Parathyroid adenoma (tissue), 2 donors: Measurements from ENCODE around the gene LRRC49.
"Not testable (repeated sequence)": the region's sequence is repeated elsewhere in the genome, so short reads cannot be mapped to it uniquely, and the experiment has no call there.

Experiments
- H2AFZ ChIP-seq: fragments of 300-600 bp; sonication (generic); one replicate; pipeline ENCODE4 v1.7.0; 2017; ENCODE audit warnings: antibody characterized with exemption, mild to moderate bottlenecking
- H3K27ac ChIP-seq: fragments of 300-600 bp; sonication (generic); one replicate; pipeline ENCODE4 v1.7.0; 2017
- H3K27me3 ChIP-seq: fragments of 300-600 bp; sonication (generic); one replicate; pipeline ENCODE4 v1.7.0; 2017; ENCODE audit warnings: low read length; ENCODE audit not compliant: control insufficient read depth, insufficient read depth
- H3K36me3 ChIP-seq: fragments of 300-600 bp; sonication (generic); one replicate; pipeline ENCODE4 v1.7.0; 2017; ENCODE audit warnings: low read length; ENCODE audit not compliant: control insufficient read depth, insufficient read depth
- H3K4me1 ChIP-seq: fragments of 300-600 bp; sonication (generic); one replicate; pipeline ENCODE4 v1.7.0; 2017; ENCODE audit warnings: control low read depth
- H3K4me2 ChIP-seq: fragments of 300-600 bp; sonication (generic); one replicate; pipeline ENCODE4 v1.7.0; 2017; ENCODE audit warnings: low read length
- H3K4me3 ChIP-seq: fragments of 300-600 bp; sonication (generic); one replicate; pipeline ENCODE4 v1.7.0; 2017; ENCODE audit warnings: low read depth, low read length
- H3K79me2 ChIP-seq: fragments of 300-600 bp; sonication (generic); one replicate; pipeline ENCODE4 v1.7.0; 2017; ENCODE audit warnings: control low read depth
- H3K9ac ChIP-seq: fragments of 300-600 bp; sonication (generic); one replicate; pipeline ENCODE4 v1.7.0; 2017; ENCODE audit warnings: mild to moderate bottlenecking
- H3K9me3 ChIP-seq: fragments of 300-600 bp; sonication (generic); one replicate; pipeline ENCODE4 v1.7.0; 2017; ENCODE audit warnings: low read length; ENCODE audit not compliant: control insufficient read depth
- TF ChIP-seq, protein P1 (sequence below): fragments of 300-600 bp; sonication (generic); IDR thresholded peaks from one replicate; pipeline ENCODE4 v1.7.0; 2017; ENCODE audit warnings: antibody characterized with exemption, mild to moderate bottlenecking
- donor health status: primary hyperparathyroidism.

The LRRC49 gene

DNA sequence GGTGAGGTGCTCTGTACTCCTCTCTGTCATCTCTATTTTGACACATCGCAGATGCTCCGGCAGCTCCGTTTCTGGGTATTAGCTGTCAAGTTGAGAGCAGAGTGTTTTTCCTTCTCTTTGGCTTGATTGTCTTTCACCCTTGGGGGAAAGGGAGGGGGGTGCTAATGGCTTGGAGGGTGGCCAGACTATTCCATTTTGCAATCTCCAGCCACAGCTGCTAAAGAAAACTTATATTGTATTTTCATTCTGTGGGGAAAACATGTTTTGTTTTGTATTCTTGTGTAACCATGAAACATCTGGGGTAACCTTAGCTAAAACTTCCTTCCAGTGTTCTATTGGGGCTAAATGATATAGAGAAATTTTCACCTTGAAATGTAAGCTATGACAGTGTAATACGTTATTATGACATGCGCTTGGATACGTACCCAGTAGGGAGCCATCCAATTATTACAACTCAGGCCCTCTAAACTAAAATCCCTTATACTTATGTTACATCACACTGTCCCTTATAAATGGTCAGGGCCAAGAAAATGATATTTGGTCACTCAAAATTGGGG lies 24.6 kb upstream of the LRRC49 start:
- Histone ChIP-seq H3K4me2 (no peak overlapping the region), H3K4me3 (no peak overlapping the region), H3K9ac (no peak overlapping the region), H3K27ac (no peak overlapping the region), H2AFZ (no peak overlapping the region), H3K79me2 (no peaks in the 10 kb centered on the region), H3K27me3 (no peaks in the 10 kb centered on the region), H3K36me3 (no peaks in the 10 kb centered on the region), H3K9me3 (no peaks in the 10 kb centered on the region), H3K4me1 (no peaks in the 10 kb centered on the region)
- TF ChIP-seq, protein P1, sequence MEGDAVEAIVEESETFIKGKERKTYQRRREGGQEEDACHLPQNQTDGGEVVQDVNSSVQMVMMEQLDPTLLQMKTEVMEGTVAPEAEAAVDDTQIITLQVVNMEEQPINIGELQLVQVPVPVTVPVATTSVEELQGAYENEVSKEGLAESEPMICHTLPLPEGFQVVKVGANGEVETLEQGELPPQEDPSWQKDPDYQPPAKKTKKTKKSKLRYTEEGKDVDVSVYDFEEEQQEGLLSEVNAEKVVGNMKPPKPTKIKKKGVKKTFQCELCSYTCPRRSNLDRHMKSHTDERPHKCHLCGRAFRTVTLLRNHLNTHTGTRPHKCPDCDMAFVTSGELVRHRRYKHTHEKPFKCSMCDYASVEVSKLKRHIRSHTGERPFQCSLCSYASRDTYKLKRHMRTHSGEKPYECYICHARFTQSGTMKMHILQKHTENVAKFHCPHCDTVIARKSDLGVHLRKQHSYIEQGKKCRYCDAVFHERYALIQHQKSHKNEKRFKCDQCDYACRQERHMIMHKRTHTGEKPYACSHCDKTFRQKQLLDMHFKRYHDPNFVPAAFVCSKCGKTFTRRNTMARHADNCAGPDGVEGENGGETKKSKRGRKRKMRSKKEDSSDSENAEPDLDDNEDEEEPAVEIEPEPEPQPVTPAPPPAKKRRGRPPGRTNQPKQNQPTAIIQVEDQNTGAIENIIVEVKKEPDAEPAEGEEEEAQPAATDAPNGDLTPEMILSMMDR = no peak

DNA sequence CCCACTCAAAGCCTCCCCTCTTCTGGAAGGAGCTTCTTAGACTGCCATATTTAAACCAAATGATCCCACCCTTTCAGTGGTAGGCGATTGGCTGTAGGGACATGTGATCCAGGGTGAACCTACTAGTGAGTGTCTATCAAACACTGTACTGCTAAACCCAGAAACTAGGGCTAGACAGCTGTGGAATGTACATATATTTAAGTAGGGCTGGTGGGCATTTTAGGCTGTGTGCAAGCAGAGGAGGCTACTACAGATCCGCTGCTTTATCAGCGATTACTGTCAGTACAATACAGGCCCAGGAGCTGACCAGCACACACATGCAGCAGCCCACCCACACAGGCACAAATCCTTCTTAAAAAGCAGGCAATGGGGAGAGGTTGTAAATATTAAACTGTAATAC lies 23.3 kb upstream of the LRRC49 start:
- no peak overlapping the region for H2AFZ ChIP-seq
- no peaks in the 10 kb centered on the region for H3K27me3 ChIP-seq
- no peaks in the 10 kb centered on the region for H3K36me3 ChIP-seq
- H3K27ac ChIP-seq = no peak overlapping the region
- H3K9ac ChIP-seq = no peak overlapping the region
- no peak overlapping the region for H3K4me2 ChIP-seq
- no peaks in the 10 kb centered on the region for H3K79me2 ChIP-seq
- H3K4me1 ChIP-seq = no peaks in the 10 kb centered on the region
- TF ChIP-seq, protein P1 = no peak
- H3K9me3 ChIP-seq = no peaks in the 10 kb centered on the region
- no peak overlapping the region for H3K4me3 ChIP-seq

DNA sequence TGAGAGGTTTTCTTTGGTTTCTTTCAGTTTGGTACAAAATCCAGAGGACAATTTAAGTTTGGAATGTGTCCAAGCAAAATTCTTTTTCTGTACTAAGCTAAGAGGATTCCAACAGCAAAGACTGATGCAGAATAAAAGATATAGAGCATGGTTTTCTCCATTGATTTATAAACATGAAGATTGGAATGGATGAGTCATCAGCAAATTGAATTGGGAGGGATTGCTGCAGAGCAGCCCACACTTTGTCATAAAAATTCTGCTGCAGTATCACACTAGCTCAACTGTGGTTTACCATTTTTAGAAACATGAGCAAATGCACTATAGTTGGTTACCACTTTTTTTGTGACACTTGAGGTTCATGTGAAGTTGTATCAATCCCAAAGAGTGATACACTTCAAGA lies 22.6 kb upstream of the LRRC49 start:
- Histone ChIP-seq H3K4me2 (no peak overlapping the region), H3K36me3 (no peaks in the 10 kb centered on the region), H3K27ac (no peak overlapping the region), H3K4me3 (no peak overlapping the region), H3K9ac (no peak overlapping the region), H3K27me3 (no peaks in the 10 kb centered on the region), H2AFZ (no peak overlapping the region), H3K79me2 (no peaks in the 10 kb centered on the region), H3K4me1 (no peaks in the 10 kb centered on the region), H3K9me3 (no peaks in the 10 kb centered on the region)
- TF ChIP-seq, protein P1 = no peak

DNA sequence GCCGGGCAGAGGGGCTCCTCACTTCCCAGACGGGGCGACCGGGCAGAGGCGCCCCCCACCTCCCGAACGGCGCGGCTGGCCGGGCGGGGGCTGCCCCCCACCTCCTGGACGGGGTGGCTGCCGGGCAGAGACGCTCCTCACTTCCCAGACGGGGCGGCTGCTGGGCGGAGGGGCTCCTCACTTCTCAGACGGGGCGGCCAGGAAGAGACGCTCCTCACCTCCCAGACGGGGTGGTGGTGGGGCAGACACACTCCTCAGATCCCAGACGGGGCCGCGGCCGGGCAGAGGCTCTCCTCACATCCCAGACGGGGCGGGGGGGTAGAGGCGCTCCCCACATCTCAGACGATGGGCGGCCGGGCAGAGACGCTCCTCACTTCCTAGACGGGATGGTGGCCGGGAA lies 21.1 kb upstream of the LRRC49 start:
- H3K4me1 ChIP-seq, H3K36me3 ChIP-seq, H2AFZ ChIP-seq, H3K27me3 ChIP-seq, H3K27ac ChIP-seq, H3K4me3 ChIP-seq, H3K9ac ChIP-seq, H3K4me2 ChIP-seq, H3K79me2 ChIP-seq, H3K9me3 ChIP-seq: not testable (repeated sequence)

DNA sequence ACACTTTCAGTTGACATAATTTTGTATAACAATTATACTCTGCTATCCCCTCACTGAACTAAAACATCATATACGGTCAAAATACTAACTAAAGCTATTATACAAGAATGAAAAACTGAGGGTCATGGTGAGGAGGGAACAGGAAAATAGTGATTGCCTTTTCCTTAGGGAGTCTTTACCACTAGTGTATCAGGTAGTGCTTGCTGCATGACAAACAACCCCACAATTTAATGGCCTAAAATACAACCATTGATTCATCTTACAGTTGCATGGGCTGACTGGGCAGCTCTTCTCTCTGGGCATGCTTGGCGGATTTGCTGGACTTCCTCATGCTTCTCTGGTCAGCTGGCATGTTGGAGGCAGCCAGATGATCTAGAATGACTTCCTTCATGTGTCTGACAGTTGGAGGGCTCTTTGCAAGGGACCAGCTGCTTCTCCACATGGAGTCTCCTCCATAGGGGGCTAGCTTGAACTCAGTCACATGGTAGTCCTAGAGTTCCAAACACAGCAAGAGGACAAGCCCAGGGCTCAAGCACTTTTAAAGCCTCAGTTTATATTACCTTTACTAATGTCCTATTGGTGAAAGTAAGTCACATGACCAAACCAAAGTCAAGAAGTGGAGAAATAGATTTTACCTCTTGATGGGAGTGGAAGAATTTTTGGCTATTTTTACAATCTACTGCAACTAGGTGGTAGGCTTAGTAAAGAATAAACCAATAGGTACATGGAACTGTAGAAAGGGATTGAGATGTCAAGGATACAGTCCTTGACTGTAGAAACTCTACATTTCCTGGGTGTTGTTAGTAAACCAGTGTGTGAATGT lies 19.2 kb upstream of the LRRC49 start:
- Histone ChIP-seq H3K27me3 (no peaks in the 10 kb centered on the region), H3K36me3 (no peaks in the 10 kb centered on the region), H3K4me2 (no peak overlapping the region), H3K9me3 (no peaks in the 10 kb centered on the region), H3K4me3 (no peak overlapping the region), H3K27ac (no peak overlapping the region), H2AFZ (no peak overlapping the region), H3K9ac (no peak overlapping the region), H3K4me1 (no peaks in the 10 kb centered on the region), H3K79me2 (no peaks in the 10 kb centered on the region)
- TF ChIP-seq, protein P1 = no peak
